ENCODE data around the gene FGD2. TPM values are rescaled to one million over a fixed set of nuclear protein-coding genes. Genes with fewer than 3 reads are reported as not detected.
A peak's percentile ranks its signal among the peaks of the same experiment; 100 is the strongest.

FGD2 gene
- total and polyA plus RNA-seq, 10 of the 15 experiments (the other 5 are each of a cell fraction or from before 2014, with no cell fraction given): 5.2 to 88.1 (median 33.2) TPM

GRCh38 chr6:37048851-37049757 is 43.6 kb downstream of the FGD2 start:
- intact Hi-C loops (cut with micrococcal nuclease; ENCODE audit: unreplicated experiment): no loop called here
- TF ChIP-seq MLLT1 (IDR thresholded peaks at IDR 0.05) (no peak), TCF12 (IDR thresholded peaks at IDR 0.05; ENCODE audit: low read depth, low read length) (peak; percentile 49; the same call in 1 of the 2 replicates), IKZF2 (IDR thresholded peaks at IDR 0.05) (peak in 1 of 2 experiments; percentile 28; a peak in 1 of 4 replicates), CBFB (IDR thresholded peaks at IDR 0.05; ENCODE audit: low read depth) (no peak), TCF7 (IDR thresholded peaks at IDR 0.05; ENCODE audit: borderline replicate concordance) (no peak), BCL11A (IDR thresholded peaks at IDR 0.05; ENCODE audit: low read depth, low read length) (no peak), TCF3 (IDR thresholded peaks at IDR 0.05; ENCODE audit: borderline replicate concordance, insufficient read depth, low read depth, low read length) (peak; percentile 60; the same call in 1 of the 2 replicates), NR2F1 (conservative IDR thresholded peaks at IDR 0.05) (no peak), CREB1 (IDR thresholded peaks at IDR 0.05; ENCODE audit: low read depth) (0 out of 2 replicates have a peak, but pooled peaks have one; percentile 15), BHLHE40 (IDR thresholded peaks at IDR 0.05; ENCODE audit: borderline replicate concordance in 1 of 2, low read depth in 2 of 2, low read length in 1 of 2) (0 out of 4 replicates have a peak, but pooled peaks have one; percentile 8 to 33), EED (IDR thresholded peaks at IDR 0.05; ENCODE audit: low read depth) (peak; percentile 34; the same call in 1 of the 2 replicates), ATF3 (IDR thresholded peaks at IDR 0.05; ENCODE audit: borderline replicate concordance, extremely low read depth, low read depth, low read length) (no peak), MXI1 (IDR thresholded peaks at IDR 0.05; ENCODE audit: low read depth, low read length) (0 out of 2 replicates have a peak, but pooled peaks have one; percentile 34), BCLAF1 (IDR thresholded peaks at IDR 0.05) (no peak), ETV6 (conservative IDR thresholded peaks at IDR 0.05 in 1 of 2, IDR thresholded peaks at IDR 0.05 in 1 of 2; ENCODE audit: borderline replicate concordance in 1 of 2, low read depth in 1 of 2) (peak in 1 of 2 experiments; percentile 37; a peak in 1 of 4 replicates), YY1 (IDR thresholded peaks at IDR 0.05; ENCODE audit: low read depth, low read length) (peak; percentile 64; the same call in 1 of the 2 replicates)

More at GRCh38 chr6:37048851-37049757, 43.6 kb downstream of the FGD2 start:
- Histone ChIP-seq H3K9ac (ENCODE audit: control insufficient read depth, insufficient read depth, low read length) (no peak overlapping the region), H3K4me3 (no peak overlapping the region), H3K4me1 (ENCODE audit: control insufficient read depth, insufficient read depth, low read length) (peaks cover 40% of the 10 kb centered on the region), H3K79me2 (ENCODE audit: control insufficient read depth, insufficient read depth, low read length) (no peaks in the 10 kb centered on the region), H3K4me2 (ENCODE audit: control insufficient read depth, insufficient read depth) (peak overlapping the region; percentile 23), H3K27ac (ENCODE audit: control insufficient read depth, insufficient read depth) (peak overlapping the region; percentile 33), H3K36me3 (ENCODE audit: control insufficient read depth in 2 of 2, insufficient read depth in 2 of 2, low read length in 1 of 2) (no peaks in the 10 kb centered on the region), H3K27me3 (replicated peaks in 1 of 2; ENCODE audit: control insufficient read depth in 2 of 2, insufficient read depth in 2 of 2, low read length in 1 of 2) (no peaks in the 10 kb centered on the region), H3K9me3 (replicated peaks; ENCODE audit: control insufficient read depth, insufficient read depth, low read length) (no peaks in the 10 kb centered on the region), H2AFZ (ENCODE audit: control insufficient read depth, low read depth, low read length) (peak overlapping the region; percentile 51), H4K20me1 (ENCODE audit: control insufficient read depth, insufficient read depth) (no peaks in the 10 kb centered on the region)
- ChIA-PET CTCF (interaction anchor here (1.0 to 10.3 kb wide), 6 partner anchors 15 to 160 kb away, joined by 3 to 260 read pairs (median 44); partner anchors contain the start of gene PIM1), POLR2A (interaction anchor here (5.6 kb wide), 1 partner anchor 122 kb away, joined by 43 read pairs; the partner anchor contains the start of gene PIM1), SMC1A (ENCODE audit: uncharacterized antibody, unreplicated experiment) (interaction anchor here (1.1 to 13.5 kb wide), 4 partner anchors 15 to 123 kb away, joined by 3 to 266 read pairs (median 12); partner anchors contain the start of gene PIM1), RAD21 (ENCODE audit: unreplicated experiment) (interaction anchor here (1.2 to 12.3 kb wide), 3 partner anchors 79 to 161 kb away, joined by 3 to 255 read pairs (median 3); partner anchors contain the start of gene PIM1)
- peak; percentile 53 for DNase-seq (ENCODE audit: low read depth, low spot score)
- in situ Hi-C loops (cut with MboI): no loop called here
- ATAC-seq: peak; percentile 54
- WGBS (ENCODE audit: insufficient coverage, insufficient replicate concordance, low lambda C conversion rate, missing lambda C conversion rate): 10% methylated on average over 19 of the region's 19 CpGs
- peak; percentile 79 for FAIRE-seq
- no TSS peak for BruUV-seq (replicated peaks)
